ENCODE results near the gene COLEC11.

GRCh38 chr2:3650140-3650920 is 55.4 kb downstream of the COLEC11 start:
- TF ChIP-seq CTCF (IDR thresholded peaks at IDR 0.05) = no peak
- no peak for TF ChIP-seq EZH2 (IDR thresholded peaks at IDR 0.05; ENCODE audit: borderline replicate concordance, insufficient read depth, low read depth, low read length, poor library complexity, severe bottlenecking)

All from B cell (primary cell).